Epithelial cell of proximal tubule (primary cell): ENCODE data around the gene MYO1D. TPM values are rescaled to one million over a fixed set of nuclear protein-coding genes. Genes with fewer than 3 reads are reported as not detected.

Experiments used
- DNase-seq: peaks from one replicate; pipeline ENCODE4 v3.0.0-alpha.2; 2011; ENCODE audit warnings: low read depth
- H3K4me3 ChIP-seq: 2 replicates; pipeline ENCODE4 v1.5.1; 2011; ENCODE audit warnings: low read depth, mild to moderate bottlenecking, low read length
- total RNA-seq: library from RNA; depleted of rRNA; stranded (reverse); fragments of >200 nt; gene quantifications from 2 replicates; pipeline ENCODE4 v1.2.3, GENCODE V29; 2015
- TF ChIP-seq, protein P1 (sequence below): conservative IDR thresholded peaks from 2 replicates; pipeline ENCODE4 v1.5.1; 2012; ENCODE audit warnings: low read depth, mild to moderate bottlenecking, low read length

The MYO1D gene
- total RNA-seq, 1 donor from 2014 or later: 54.4 TPM

GRCh38 chr17:32483451-32484019 lies 393.4 kb downstream of the MYO1D start:
- no peak for DNase-seq
- TF ChIP-seq, protein P1, sequence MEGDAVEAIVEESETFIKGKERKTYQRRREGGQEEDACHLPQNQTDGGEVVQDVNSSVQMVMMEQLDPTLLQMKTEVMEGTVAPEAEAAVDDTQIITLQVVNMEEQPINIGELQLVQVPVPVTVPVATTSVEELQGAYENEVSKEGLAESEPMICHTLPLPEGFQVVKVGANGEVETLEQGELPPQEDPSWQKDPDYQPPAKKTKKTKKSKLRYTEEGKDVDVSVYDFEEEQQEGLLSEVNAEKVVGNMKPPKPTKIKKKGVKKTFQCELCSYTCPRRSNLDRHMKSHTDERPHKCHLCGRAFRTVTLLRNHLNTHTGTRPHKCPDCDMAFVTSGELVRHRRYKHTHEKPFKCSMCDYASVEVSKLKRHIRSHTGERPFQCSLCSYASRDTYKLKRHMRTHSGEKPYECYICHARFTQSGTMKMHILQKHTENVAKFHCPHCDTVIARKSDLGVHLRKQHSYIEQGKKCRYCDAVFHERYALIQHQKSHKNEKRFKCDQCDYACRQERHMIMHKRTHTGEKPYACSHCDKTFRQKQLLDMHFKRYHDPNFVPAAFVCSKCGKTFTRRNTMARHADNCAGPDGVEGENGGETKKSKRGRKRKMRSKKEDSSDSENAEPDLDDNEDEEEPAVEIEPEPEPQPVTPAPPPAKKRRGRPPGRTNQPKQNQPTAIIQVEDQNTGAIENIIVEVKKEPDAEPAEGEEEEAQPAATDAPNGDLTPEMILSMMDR: peak; percentile 79
- H3K4me3 ChIP-seq: no peak overlapping the region

DNA sequence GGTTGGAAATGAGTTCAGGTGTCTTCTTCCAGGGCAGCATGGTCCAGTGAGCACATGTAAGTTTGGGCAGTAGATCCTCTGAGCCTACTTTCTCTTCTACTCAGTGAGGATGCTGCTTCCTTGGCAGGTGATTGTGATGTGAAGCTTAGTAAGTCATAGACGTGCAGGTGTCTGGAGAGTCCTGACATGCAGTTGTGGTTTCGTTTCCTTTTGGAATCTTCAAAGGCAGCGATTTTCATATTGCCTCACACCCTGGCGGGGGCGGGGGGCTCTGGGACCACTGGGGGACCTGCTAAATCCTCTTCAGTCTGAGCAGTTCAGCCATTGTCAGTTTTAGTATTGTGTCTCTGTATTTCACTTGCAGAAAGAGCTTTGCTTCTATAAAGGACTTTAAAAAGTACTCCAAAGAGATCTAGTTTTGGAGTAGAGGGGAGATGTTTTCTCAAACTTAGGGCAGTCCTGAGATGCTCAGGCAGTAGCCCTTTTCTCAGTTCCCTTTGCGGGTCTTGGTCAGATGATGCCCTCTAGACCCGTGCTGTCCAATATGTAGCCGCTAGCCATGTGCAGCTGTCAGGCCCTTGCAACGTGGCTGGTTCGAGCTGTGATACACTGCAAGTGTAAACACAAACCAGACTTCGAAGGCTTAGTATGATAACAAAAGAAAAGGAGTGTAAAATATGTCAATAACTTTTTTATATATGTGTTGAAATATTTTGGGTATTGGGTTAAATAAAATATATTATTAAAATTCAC lies 394.2 kb downstream of the MYO1D start:
- H3K4me3 ChIP-seq: no peak overlapping the region
- TF ChIP-seq, protein P1: no peak
- DNase-seq: no peak

GRCh38 chr17:32481193-32481592 lies 395.7 kb downstream of the MYO1D start:
- DNase-seq: no peak
- TF ChIP-seq, protein P1: no peak
- no peak overlapping the region for H3K4me3 ChIP-seq

DNA sequence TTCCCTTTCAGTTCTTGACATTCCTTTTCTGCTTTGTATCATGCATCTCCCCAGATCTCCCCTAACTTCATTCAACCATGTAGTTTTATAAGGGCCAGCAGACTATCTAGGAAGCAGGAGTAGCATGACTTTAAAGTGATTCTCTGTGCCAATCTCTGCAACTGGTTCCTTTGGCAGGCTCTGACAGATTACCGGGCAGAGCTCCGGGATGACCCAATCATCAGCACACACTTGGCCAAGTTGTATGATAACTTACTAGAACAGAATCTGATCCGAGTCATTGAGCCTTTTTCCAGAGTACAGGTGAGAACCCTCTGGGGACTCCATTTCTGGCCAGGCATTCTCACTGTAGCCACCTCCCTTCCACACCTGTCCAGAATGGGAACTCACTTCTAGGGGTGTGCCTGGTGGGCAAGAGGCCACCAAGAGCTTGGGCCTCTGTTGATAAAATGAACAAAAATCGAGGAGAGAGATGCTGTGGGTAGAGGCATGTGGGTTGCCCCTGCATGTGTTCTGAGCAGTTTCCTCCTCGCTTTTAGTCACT lies 397.8 kb downstream of the MYO1D start:
- no peak overlapping the region for H3K4me3 ChIP-seq
- no peak for DNase-seq
- TF ChIP-seq, protein P1: no peak

- no peak overlapping the region for H3K4me3 ChIP-seq
- no peak for DNase-seq
- TF ChIP-seq, protein P1: no peak
These were observed 399.7 kb downstream of the MYO1D start for GRCh38 chr17:32477220-32477619.

- TF ChIP-seq, protein P1: no peak
- DNase-seq: no peak
- no peak overlapping the region for H3K4me3 ChIP-seq
These were observed 401.7 kb downstream of the MYO1D start for GRCh38 chr17:32475258-32475657.
